AG20443 (cell line): ENCODE data around the gene VASP.

ENCODE experiments used
- DNase-seq: peaks from one replicate; pipeline ENCODE4 v3.0.0; 2012; ENCODE audit warnings: low spot score, mixed read lengths

VASP gene

DNA sequence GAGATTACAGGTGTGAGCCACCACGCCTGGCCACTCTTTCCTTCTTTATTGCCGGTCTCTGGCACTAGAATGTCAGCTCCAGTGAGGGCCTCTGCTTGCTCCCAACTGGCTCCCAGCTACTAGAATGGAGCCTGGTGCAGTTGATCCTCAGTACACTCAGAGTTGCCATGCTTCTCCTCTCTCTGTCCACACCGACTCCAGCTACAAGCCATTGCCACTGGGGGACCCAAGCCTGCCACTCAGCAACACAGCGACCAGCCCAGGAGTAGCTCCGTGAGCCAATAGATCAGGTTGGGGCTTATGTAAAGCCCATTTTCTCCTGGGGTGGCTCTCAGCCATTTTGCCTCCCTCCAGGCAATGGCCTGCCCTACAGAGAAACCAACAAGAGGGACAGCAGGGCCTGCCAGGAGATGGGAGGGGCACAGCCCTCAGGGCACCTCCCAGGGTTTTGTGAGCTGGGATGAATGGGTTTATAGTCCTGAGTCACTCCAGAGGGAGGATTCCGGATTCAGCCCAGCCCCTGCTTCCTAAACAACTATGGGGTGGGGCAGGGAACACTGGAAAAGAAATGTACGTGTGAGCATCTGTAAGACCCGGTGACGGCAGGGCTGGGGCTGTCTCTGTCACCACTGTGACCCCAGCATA is 40.8 kb downstream of the VASP start:
- peak; percentile 91 for DNase-seq

DNA sequence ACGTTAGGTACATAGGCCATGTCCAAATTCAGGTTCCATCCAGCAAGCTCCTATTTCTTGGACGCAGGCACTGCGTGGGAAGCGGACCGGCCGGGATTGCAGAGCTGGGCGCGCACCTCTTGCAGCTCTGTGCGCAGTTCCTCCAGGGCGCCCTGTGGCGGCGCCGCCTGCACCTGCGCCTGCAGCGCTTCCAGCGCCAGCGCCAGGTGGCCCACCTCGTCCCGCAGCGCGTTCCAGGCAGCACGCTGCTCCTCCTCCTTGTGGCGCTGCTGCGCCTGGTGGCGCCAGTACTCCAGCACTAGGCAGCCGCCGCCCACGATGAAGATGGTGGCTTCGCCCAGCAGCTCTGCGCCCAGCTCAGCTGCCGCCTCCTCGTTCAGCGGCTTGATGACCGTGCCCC is 46.2 kb downstream of the VASP start:
- DNase-seq: no peak

DNA sequence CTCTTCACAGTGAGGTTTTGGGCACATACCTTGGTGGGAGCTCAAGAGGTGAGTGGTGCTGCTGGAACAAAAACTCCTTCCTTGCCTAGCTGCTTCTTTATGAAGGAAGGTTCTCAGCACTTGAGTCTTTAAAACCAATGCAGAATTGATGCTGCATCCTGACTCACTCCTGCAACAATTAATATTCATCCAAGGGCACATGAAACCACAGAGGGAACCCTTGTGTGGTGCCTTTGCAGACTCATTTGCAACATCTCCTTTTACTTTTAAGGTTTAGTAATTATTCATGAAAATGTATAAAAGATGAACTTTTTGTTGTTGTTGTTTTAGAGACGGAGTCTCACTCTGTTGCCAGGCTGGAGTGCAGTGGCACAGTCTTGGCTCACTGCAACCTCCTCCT is 47.2 kb downstream of the VASP start:
- DNase-seq: peak; percentile 10

DNA sequence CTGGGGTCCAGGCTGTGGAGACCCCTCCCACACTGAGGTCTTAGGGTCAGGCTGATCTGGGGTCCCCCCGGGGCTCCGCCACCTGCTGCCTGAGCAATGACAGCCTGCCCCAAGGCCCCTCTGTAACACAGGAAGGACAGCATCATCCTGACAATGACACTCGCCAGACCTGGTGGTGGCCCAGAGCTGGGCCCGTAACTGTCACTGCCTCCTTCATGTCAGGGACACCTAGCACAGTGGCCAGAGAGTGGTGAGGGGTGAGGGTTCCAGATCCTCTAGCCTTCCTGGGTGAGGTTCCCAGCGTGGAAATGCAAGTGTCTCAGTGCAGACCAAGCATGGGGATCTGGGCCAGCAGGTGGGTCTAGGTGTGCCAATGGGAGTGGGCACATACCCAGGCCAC is 49.6 kb downstream of the VASP start:
- DNase-seq: no peak

DNA sequence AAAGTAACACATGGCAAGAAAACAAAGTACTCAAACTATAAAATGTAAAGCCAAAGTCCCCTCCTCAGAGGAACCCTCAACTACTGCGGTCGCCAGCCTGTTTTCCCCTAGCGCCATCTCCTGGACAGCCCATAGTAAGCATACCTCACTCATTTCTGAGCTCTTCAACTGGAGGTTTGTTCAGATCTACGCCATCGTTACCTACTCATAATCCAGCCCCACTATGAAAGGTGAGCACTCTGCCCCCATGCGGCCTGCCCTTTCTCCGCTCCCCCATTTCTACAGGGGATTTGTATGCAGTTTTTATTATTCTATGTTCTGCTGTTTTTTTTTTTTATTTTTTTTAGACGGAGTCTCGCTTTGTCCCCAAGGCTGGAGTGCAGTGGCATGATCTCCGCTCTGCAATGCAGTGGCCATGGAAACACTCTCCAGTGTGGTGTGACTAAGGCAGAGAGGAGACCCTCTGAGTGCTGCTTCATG is 51.2 kb downstream of the VASP start:
- peak; percentile 71 for DNase-seq

DNA sequence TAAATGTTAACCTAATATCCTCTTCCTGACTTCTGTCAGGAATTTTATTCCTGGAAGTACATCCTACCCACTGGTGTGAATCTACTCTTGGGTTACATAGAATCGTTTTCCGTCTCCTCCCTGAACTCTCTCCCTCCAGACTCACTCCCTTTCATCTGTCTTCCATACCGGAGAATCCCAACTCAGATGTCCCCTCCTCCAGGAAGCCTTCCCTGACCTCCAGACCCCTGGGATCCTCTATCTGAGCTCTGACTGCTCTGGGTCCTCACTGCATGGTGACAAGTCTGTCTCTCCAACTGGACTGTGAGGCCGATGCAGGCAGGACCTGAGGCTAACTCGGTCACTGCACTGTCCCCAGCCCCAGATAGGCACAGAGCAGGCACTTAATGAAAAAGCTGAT is 52.8 kb downstream of the VASP start:
- DNase-seq: no peak

DNA sequence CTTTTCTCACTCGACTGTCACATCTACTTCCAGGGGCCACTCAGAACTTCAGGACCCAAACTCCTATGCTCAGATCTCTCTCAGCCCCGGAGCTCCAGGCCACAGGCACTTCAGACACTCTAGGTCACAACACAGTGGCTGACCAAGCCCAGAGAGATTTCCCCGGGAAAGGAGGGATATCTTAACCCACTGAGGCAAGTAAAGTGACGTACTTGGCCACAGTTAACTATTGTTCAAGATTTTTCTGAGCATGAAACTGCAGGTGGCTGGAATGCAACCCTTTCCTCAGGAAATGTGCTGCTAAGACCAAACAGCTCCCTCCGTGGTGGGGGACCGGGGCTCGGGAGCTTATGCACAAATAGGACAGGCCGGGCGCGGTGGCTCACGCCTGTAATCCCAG is 53.4 kb downstream of the VASP start:
- no peak for DNase-seq

DNA sequence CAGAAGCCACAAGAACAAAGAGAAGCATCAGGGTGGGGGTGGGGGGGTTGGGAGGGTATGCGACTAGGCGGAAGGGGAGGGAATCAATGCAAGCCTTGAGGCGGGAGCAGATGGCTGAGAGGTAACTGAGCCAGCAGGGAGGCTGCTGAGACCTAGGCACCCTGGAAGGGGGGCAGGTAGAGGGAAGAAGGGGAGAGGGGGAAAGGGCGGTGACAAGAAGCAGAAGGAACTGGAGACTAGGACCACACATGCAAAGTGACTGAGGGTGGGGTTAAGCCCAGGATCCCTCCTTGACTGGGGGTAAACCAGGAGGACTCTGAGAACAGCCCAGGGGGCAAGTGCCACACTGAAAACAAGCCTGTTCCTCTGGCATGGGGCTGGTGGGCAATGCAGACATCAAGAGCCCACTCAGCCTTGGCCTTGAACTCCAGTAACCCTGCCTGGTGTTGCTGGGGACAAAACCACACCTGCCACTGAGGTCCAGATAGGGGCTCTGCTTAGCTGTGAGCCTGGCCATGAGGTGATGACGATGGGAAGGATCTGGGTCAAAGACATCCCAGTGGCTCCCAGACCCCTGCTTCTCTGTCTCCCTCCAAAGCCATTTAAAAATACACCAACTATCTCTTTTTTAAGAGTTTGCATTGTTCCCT is 57.0 kb downstream of the VASP start:
- no peak for DNase-seq

DNA sequence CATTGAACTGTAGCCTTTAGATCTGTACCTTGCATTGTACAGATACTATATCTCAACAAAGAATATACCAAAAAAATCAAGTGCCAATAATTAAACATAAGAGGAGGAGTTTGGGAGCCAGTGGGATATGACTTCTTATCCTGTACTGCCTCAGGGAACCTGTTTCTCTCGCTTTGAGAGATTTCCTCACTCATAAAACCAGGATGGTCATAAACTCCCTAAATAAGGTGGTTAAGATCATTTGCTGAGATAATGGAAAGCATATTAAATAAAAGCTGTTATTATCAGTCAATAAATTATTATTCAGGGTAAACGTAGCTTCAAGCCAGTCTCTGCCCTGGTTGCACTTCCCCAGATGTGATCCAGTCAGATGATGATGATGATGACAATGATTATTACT is 60.3 kb downstream of the VASP start:
- no peak for DNase-seq

DNA sequence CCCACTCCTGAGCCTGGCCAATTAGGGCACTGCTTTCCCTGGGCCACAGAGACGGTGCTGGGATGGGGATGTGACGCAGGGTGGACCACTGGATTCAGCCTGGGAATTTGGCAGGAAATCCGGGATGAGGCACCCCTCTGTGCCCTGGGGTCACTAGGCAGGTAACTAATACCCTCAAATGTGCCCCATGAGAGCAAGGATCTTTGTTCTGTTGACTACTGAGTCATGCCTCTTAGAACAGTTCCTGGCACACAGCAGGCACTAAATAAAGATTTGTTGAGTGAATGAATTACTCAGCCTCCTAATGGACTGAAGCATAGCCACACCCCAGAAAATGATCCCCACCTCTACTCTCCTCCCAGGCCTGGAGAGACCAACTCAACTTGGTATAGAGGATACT is 61.5 kb downstream of the VASP start:
- DNase-seq: peak; percentile 62

DNA sequence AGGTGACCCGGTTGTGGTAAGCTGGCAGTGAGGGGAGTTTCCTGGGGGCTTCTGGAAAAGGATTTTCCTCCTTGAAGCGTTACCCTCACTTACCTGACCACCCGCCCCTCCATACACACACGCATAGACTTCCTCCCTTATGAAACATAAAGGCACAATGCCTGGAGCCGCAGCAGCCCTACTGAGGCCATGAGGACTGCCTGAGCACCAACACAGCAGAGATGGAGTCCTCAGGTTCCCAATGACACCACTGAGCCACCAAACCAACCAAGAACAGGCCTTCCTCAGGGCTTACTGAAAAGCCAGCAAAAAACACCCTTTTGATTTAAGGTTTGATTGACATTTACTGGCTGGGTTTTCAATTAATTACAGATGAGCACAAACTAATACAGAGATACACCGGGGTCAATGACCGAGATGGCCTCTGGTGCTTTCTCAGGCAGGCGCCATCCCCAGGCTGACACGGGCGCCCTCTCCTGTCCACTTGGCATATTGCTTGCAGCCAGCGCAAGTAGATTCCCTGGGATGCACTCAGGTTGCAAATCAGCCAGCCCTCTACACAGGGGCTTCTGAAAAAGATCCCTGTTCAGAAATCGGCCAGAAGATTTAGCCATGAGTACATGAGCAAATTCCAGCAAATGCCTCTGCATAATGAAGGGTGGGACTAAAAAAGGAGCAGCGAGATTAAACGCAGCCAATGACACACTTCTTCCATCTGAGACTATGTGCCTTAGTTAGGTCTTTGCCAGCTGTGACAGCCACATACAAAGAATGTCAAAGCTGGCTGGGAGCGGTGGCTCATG is 62.5 kb downstream of the VASP start:
- DNase-seq: peak; percentile 76

DNA sequence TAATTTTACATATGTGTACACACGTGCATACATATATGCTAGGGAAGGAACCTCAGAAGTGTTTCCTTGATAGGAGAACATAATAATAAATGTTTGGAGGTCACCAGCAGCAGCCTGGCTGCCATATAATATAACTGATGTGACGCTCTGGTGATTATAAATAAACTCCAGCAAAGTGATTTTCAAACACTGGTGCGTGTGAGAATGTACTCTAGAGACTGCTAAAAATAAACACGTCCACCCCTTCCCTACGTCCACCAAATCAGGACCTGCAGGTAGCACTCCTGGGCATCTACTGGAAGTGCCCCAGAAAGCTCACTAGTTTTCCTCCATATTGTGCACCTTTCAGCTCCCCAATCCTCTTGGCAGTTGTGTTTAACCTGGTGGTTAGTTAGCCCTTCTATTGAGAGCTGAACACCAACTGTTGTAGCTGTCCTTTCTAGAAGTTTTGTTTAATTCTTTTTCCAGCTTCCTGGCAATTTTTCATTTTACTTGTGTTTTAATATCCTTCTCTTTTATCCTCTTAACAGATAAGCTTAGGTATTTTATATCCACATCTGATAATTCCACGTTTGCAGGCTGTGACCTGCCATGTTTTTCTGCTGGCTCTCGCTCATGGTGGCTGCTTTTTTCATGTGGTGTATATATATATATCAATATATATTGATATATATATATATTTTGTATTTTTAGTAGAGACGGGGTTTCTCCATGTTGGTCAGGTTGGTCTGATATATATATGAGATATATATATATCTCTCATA is 64.4 kb downstream of the VASP start:
- no peak for DNase-seq

DNA sequence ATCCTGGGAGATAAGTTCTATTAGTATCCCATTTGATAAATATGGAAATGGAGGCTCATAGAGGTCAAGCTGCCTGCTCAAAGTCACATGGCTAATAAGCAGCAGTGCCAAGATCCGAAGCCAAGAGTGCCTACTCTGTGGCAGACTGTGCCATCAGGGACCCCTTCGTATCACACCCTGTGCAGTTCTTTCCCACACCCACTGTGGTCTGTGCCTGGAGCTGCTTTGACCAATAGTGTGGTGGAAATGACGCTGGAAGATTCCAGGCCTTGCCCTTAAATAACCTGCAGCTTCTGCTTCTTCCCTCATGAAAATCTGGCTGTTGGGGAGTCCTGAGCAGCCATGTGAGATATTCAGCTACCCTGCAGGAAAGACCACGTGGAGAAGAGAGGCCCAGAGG is 67.2 kb downstream of the VASP start:
- DNase-seq: no peak

DNA sequence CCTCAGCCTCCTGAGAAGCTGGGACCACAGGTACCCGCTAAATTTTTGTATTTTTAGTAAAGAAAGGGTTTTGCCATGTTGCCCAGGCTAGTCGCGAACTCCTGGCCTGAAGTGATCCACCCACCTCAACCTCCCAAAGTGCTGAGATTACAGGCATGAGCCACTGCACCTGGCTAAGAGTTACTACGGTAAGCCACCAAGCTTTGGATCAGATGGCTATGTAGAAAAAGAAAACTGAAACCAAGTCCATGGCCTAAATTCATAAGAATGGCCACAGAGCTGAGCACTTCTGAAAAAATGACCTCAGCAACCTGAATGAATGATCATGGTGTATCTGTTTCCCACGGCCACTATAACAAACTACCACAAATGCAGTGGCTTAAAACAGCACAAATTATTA is 67.9 kb downstream of the VASP start:
- no peak for DNase-seq
